ENCODE results near the gene COX7B2.
A peak's percentile ranks its signal among the peaks of the same experiment; 100 is the strongest.

The COX7B2 gene

DNA sequence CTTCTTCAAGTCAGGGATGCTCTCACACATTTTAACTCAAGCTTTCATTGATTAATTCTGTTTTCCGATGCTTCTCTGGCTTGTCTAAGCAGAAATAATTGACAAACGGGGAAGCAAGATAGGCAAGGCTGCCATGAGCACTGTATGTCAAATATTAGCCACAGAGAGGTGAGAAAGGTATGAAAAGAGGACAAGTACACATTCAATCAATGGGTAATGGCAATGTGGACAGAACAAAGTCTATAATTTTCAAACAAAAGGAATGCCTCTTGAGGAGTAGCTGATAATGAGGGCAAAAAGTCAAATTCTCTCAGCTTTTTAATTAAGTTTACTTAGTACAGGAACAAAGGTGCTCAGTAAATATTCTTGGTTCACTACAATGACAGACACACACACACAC lies 19.6 kb downstream of the COX7B2 start:
- no peak for DNase-seq (ENCODE audit: low spot score)

DNA sequence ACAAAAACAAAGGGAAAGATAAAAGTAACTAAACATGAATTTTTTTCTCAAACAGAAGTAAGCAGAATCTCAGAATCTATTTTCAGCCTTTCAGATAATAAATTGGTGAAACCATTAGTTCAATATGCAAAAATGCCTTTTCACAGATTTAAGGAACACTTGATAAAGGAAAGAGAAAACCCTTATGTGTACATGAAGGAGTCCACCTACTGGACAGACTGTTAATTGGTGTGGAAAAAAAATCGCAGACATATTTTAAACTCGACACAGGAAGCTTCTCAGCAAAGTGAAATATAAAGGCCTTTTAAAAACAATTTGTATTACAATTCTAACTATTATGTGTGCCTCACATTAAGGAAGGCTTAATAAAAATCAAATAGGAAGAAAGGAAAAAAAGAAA lies 22.3 kb downstream of the COX7B2 start:
- DNase-seq (ENCODE audit: low spot score) = peak; percentile 7

DNA sequence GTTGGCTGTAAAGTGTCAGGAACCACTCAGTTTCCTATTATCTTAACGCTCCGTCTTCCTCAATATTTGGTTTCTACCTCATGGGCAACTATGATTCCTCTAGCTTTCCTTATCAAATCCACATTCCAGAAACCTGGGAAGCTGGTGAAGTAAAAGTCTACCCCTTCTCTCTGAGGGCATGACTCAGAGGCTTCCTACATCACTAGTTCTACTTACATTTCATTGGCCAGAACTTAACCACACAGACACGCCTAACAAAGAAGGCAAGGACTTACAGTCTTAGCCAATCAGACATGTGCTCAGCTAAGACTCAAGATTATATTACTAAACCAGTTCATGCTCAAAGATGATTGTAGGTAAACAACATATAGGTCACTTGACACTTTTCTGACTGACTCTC lies 30.4 kb downstream of the COX7B2 start:
- DNase-seq (ENCODE audit: low spot score) = no peak

DNA sequence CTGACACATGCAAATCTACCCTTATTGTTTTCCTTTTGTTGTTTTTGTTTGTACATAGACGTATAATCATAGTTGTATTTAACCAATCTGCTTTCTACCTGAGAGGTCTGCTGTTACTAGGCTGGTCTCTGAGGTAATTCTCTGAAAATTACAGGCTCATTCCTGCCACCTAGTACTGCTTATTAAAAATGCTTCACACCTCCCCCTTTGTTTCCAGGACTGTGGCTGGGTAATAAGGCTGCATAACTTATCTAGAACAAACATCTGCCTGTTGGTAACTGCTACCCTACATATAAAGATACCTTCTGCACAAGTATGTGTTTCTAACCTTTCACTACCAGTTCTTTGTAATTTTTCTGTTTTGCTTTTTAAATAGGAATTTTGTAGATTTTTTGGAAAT lies 34.2 kb downstream of the COX7B2 start:
- no peak for DNase-seq (ENCODE audit: low spot score)

DNA sequence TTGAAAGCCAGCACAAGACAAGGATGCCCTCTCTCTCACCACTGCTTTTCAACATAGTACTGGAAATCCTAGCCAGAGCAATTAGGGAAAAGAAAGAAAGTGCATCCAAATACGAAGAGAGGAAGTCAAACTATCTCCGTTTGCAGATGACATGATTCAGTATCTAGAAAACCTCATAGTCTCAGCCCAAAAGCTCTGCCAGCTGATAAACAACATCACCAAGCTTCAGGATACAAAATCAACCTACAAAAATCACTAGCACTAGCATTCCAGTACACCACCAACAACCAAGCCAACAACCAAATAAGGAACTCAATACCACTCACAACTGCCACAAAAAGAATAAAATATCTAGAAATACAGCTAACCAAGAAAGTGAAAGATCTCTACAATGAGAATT lies 38.6 kb downstream of the COX7B2 start:
- no peak for DNase-seq (ENCODE audit: low spot score)

DNA sequence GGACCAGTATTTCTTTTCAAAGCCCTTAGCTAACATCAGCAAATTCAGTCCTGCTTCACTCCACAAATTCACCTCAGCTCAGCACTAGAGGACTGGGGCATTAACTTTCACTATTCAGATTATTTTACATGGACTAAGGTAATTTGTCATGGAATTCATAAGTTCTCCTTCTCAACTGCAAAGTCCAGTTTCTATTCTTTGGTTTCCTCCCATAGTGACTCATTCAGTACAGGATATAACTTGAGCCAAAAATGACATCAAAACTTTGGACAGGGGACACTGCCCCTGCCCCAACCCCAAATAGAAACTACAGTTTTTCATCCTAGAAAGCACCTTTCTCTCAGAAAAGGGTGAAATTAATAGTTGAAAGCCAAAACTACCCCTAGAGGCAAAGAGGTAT lies 52.7 kb downstream of the COX7B2 start:
- DNase-seq (ENCODE audit: low spot score) = no peak

DNA sequence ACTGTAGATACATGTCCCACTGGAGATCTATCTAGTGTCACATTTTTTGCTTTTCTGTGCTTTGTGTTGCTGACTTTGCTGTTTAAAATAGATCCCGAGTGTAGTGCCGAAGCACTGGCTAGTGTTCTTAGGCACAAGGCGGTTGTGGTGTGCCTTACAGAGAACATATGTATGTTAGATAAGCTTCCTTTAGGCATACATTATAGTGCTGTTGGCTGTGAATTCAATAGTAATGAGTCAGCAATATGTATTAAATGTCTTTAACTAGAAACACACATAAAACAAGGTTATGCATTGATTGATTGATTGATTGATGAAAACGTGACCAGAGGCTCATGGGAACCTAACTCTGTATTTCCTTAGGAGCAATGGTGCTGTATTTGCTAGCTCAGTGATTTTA lies 56.2 kb downstream of the COX7B2 start:
- DNase-seq (ENCODE audit: low spot score) = no peak

DNA sequence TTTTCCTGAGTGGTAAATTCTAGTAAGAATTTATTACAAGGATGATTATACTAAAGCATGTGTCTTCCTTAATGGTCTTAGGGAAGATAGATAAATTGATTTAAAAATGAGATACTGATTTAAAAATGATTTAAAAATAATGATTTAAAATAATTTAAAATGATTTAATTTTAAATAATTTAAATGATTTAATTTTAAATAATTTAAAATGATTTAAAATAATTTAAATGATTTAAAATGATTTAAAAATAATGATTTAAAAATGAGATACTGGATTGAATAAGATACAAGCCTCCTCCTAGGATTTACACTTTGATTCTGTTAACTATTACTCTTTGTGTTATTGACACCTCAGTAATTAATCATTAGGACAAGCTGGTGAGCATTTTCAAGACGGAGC lies 59.0 kb downstream of the COX7B2 start:
- DNase-seq (ENCODE audit: low spot score) = no peak

DNA sequence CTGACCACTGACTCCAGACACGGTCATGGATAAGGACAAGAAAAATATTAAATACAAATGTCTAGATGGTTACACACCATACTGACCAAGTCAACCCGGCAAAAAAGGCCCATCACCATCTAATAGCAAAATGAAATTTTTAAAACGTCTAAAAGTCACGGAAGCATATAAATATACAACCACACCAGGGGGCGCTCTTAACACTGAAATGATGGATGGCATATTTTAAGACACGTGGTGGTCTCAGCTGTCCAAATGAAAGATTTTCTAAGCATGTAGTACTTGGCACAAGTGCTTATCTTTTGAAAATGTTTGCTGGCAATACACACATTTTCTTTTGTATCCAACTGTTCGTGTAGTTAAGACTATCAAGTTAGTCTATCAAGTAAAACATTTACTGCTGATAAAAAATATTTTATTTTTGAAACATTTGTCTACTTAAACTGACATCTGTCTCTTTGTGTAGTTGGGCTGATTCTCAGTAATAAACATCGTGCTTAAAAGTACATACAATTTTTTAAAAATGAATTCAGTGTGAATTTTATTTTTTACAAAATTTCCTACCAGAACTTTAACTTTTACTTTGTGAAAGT lies 64.6 kb downstream of the COX7B2 start:
- DNase-seq (ENCODE audit: low spot score) = peak; percentile 5

DNA sequence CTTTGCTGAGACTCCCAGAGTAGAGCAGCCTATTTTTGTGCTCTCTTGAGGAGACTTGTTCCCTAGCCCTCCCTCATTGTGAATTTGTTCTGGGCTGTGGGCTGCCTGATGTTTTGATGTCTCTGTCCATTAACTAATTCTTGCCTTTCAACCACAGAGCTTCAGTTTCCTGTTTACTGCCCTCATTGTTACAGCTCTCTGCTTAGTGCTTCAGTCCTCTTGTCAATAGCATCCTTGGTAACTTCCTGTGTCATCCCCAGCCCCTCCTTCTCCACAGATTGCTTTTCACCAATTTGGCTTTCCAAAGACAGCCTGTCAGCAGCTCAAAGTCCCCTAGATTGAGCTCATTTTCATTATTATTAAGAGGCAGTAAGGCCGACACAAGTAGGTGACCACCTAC lies 69.9 kb downstream of the COX7B2 start:
- DNase-seq (ENCODE audit: low spot score) = no peak

DNA sequence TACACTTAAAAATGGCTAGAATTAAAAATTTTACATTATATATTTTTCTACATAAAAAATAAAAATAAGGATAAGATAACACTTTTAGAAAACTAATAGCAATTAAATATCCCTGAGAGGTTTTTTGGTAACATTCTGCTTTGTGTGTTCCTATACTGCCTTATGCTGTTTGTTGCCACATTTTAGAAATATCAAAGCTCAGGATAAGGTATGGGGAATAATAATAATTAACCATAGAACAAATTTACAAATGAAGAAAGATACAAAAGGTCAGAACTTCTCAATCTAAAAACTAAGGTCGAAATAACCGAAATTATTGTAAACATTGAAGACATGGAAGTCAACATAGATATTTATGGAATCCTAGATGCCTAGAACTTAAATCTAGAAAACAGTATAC lies 71.4 kb downstream of the COX7B2 start:
- DNase-seq (ENCODE audit: low spot score) = no peak

DNA sequence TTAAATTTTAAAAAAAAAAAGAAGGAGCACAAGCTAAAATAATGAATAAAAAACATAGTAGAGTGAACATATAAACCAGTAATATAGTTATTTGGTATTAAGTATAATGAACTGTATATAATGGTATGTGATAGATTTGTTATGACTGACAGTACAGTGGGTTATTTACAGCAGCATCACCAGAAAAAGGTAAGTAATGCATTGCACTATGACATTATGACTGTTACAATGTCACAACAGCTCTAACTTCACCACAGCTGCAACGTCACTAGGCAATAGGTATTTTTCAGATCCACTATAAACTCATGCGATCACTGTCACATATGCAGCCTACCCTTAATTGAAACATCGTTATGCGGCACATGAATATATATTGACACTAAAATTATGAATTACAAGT lies 72.5 kb downstream of the COX7B2 start:
- no peak for DNase-seq (ENCODE audit: low spot score)

DNA sequence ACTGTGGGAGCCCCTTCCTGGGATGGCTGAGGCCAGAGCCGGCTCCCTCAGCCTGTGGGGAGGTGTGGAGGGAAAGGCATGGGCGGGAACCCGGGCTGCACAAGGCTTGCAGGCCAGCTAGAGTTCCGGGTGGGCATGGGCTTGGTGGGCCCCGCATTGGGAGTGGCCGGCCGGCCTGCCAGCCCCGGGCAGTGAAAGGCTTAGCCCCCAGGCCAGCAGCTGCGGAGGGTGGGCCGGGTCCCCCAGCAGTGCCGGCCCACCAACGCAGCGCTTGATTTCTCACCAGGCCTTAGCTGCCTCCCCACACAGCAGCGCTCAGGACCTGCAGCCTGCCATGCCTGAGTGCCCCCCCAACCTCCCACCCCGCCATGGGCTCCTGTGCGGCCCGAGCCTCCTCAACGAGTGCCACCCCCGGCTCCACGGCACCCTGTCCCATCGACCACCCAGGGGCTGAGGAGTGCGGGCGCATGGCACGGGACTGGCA lies 78.0 kb downstream of the COX7B2 start:
- DNase-seq (ENCODE audit: low spot score) = no peak

DNA sequence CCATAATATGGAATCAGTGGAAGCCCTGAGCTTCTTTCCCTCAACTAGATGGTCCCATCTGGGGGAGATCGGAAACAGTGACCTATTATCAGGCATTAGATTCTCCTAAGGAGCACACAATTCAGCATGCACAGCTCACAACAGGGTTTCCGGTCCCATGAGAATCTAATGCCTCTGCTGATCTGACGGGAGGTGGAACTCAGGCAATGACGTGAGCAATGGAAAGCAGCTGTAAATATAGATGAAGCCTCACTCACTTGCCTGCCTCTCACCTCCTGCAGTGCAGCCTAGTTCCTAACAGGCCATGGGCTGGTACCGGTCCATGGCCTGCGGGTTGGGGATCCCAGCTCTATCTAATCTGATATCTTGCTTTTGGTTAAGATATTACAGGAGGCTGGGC lies 88.9 kb downstream of the COX7B2 start:
- DNase-seq (ENCODE audit: low spot score) = no peak

DNA sequence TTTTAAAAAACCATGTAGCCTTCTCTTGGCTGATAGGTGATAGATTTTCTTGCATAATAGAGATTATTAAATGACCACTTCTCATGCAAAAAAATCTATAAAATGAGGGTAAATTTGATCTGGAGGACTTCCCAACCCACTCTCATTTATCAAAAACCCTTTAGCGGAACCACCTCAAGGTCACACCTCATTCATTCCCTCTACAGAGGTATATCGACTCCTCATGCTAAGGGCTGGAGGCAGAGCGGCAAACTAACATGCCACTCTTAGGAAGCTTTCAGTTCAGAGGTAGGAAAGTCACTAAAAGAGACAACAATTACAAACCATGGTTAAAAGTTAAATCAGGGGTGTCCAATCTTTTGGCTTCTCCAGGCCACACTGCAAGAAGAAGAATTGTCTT lies 90.0 kb downstream of the COX7B2 start:
- no peak for DNase-seq (ENCODE audit: low spot score)

DNA sequence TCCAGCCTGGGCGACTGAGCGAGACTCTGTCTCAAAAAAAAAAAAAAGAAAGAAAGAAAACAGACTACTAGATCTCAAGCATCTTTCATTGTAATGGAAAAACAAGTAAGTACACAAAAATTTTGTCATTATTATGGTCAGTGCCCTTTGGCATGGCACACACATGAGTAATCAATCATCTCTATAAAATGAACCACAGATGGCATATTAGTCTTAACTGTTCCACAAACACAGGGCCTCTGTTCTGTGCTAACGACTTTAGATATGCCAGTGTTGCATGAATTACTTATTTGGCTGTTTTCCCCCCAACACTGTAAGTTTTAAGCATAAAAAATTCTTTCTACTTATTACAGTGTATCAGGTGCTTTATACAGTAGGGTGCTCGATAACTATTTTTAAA lies 90.4 kb downstream of the COX7B2 start:
- no peak for DNase-seq (ENCODE audit: low spot score)

DNA sequence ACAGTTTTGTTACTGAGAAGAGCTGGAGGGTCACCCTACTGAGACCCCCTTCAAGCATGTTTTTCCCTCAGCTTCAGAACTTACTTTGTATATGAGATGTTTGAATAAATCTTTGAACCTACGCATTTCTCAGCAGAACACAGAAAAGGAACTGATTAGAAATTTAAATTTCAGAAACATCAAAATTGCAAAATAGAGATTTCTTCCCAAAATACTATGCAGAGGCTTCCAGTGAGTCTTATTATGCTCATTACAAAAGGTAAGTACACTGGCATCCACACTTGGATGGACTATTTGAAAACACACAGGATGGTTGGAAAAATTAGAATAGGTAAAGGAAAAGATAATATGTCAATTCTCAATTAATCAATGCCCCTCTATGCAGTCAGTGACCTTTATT lies 91.2 kb downstream of the COX7B2 start:
- no peak for DNase-seq (ENCODE audit: low spot score)

DNA sequence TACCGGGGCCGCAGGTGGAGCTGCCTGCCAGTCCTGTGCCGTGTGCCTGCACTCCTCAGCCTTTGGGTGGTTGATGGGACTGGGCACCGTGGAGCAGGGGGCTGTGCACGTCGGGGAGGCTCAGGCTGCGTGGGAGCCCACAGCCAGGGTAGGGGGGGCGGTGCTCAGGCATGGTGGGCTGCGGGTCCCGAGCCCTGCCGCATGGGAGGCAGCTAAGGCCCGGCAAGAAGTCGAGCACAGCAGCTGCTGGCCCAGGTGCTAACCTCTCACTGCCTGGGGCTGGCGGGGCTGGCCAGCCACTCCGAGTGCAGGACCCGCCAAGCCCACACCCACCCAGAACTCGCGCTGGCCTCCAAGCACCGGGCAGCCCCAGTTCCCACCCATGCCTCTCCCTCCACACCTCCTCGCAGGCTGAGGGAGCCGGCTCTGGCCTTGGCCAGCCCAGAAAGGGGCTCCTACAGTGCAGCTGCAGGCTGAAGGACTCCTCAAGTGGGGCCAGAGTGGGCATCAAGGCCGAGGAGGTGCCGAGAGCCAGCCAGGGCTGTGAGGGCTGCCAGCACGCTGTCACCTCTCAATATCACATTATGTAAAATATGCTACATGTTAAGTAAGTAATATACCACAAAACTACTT lies 104.1 kb downstream of the COX7B2 start:
- DNase-seq (ENCODE audit: low spot score) = no peak

DNA sequence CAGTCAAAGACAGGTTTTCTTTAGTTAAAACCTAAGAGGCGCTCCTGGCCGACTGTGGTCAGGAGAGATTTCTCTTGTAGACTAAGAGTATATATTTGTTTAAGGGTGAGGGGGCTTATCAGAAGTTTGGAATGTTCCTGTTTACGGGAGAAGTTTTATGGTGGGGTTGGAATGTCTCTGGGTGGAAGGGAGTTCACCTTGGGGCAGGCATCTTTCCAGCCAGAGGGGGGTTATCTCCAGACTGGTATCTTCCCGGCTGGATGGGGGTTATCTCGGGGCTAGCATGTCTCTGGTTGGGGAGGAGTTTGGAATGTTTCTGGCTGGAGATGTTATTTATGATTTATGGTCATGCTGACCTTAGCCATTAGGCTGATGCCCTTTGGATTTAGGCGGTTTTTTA lies 116.0 kb downstream of the COX7B2 start:
- no peak for DNase-seq (ENCODE audit: low spot score)

DNA sequence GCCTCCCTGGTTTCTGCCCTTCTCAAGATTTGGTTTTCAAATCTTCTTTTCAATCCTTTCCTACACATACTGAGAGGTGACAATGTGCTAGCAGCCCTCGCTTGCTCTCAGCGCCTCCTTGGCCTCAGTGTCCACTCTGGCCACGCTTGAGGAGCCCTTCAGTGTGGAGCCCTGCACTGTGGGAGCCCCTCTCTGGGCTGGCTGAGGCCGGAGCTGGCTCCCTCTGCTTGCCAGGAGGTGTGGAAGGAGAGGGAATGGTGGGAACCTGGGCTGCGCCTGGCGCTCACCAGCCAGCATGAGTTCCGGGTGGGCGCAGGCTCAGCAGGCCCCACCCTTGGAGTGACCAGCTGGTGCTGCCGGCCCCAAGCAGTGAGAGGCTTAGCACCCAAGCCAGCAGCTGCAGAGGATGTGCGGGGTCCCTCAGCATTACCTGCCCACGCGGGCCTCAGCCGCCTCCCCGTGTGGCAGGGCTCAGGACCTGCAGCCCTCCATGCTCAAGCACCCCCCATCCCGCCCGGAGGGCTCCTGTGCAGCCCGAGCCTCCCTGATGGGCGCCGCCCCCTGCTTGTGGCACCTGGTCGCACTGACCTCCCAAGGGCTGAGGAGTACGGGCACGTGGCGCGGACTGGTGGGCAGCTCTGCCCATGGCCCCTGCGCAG lies 127.5 kb downstream of the COX7B2 start:
- no peak for DNase-seq (ENCODE audit: low spot score)

DNA sequence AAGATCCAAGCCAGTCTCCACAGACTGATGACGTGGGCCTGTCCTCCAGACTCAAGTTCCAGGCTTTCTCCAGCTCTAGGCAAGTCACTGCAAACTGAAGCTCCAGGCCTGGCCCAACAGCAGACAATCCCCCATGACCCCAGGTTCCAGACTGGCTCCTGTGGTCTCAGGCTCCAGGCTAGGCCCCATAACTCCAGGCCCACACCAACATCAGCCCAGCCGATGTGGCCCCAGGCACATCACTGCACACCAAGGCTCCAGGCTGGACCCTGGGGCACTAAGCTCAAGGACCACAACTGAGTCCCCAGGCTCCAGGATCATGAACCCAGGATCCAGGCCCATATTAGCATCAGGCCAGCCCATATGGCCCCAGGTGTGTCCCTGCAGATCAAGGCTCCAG lies 143.6 kb downstream of the COX7B2 start:
- no peak for DNase-seq (ENCODE audit: low spot score)

DNA sequence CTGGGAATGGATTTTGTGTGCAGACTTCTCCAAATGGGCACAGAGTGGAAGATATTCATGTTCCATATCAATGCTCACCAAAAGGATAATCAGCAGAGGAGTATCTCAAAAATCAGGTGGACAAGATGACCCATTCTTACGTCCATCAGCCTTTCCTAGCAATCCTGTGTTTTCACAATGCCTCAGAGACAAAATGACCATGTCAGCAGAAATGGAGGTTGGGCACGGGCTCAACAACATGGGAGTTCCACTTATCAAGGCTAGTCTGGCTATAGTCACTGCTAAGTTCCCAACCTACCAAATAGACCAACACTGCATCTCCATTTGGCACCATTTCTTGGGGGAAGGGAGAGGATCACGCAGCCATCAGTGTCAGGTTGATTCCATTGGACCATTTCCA lies 179.0 kb downstream of the COX7B2 start:
- no peak for DNase-seq (ENCODE audit: low spot score)

DNA sequence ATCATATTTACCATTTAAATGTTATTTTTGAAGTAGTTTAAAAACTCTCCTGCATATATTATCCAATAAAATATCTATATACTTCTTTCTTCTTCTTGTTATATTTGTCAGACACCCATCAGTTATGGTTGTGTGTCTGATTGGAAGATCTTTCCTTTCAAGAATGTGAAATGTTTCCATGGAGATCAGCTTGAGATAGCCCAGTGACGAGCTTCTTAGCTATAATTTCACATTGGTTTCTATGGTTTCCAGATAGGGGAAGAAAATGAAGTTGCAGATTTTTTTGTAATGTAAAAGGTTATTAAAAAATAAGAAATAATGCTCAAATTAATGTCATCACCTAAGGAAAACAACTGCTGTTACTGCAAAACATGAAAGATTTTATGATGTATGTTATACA lies 189.0 kb downstream of the COX7B2 start:
- no peak for DNase-seq (ENCODE audit: low spot score)

DNA sequence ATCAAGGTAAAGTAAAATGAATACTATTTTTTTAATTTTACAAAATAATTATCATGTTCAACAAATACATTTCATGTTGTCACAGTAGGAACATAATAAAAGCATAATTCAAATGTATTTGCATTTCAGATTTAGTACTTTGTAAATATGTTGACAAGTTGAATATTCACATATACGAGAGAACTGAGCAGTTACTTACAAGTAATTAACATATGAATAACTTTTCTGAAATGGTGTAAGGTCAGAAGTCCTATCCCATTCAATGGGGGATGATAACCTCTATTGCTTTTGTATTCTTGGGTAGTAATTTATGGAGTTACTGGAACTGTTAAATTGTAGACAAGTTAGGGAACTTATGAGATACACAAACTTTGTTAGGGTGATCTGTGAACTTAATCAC lies 191.1 kb downstream of the COX7B2 start:
- DNase-seq (ENCODE audit: low spot score) = no peak
